GF-D8 (cell line): Measurements from ENCODE around the gene CCNL2.
A peak's percentile ranks its signal among the peaks of the same experiment; 100 is the strongest.
"Not testable (repeated sequence)": the region's sequence is repeated elsewhere in the genome, so short reads cannot be mapped to it uniquely, and the experiment has no call there.

Experiments
- DNase-seq: peaks from one replicate; lab custom pipeline; 2025; lab: John Stamatoyannopoulos, UW

Gene CCNL2

DNA sequence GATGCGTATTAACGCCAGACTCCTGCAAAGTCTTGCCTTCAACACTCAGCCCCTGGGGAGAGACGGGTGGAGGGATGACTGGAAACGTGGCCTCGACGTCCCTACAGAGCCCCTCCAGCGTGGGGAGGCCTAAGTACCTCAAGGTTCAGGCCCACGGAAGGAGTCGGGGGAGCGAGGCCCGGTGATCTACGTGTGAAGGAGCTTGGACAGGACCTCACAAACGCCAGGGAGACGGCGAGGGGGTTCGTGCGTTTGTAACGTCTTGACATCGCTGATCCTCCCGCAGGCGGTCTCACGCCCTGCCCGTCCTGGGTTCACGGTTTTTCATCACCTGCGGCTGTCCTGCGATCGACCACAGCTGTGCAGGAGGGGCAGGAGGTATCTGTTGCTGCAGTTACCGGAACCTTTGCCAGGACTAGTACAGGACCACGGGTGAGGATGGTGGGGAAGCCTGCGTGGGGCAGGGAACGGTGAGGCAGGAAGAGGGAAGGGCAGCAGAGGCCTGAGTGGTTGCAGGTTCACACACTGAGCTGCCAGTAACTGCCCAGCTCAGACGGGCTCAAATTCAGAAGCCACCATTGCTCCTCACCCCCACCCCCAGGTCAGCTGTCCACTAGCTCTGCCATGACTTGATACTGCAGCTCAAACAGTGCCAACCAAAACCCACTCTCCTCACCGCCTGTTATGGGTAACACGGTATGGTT is 889 bp upstream of the CCNL2 start:
- no peak for DNase-seq

DNA sequence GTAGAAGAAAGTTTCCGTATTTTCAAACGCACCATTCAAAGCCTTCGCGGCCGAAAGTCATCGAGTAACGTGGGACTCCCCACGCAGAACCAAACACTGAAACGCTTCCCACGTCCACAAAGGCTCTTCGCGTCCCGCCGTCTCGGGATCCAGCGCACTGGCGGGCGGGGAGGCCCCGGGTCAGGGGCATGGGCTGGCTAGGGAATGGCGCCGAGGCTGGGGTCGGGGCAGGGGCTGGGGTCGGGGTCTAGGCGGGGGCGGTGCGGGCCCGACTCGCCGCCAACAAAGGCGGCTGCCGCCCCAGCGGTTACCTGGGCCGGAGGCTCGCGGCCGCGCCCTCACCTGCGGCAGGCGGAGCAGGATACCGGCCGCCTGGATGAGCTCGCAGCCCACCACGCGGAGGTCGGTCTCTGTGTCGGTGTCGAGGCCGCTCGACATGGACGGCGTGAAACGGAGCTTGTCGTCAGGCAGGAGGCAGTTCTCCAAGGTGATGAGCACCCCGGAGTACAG is 403 bp downstream of the CCNL2 start:
- no peak for DNase-seq

DNA sequence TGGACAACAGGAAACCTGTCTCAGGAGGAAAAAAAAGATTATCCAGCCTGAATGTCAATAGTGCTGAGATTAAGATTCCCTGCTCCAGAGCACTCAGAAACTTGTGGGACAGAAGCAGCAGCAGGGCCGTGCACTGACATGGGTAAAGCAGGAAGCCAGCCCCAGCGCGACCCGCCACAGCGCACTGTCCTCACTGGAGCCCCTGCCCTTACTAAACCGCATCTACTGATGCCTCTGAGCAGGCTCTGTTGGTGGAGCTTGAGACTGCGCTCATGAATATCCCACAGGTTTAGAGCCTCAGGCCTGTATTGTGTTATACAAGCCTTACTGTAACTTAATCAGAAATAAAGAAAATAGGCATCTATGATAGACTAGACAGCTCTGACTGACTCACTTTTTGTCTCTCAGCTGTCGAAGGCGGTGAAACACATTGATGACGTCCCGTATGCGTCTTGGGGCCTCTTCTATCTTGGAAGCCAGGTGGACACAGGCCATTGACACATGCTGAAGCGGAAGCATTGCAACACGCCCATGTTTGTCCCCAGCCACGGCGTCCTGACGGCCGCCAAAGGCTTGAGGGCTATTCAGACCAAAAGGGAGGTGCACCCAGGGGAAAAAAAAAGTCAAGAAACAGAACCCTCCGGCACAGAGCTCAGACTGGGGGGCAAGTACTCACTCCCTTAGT is 1.2 kb downstream of the CCNL2 start:
- DNase-seq, result peak; percentile 12

DNA sequence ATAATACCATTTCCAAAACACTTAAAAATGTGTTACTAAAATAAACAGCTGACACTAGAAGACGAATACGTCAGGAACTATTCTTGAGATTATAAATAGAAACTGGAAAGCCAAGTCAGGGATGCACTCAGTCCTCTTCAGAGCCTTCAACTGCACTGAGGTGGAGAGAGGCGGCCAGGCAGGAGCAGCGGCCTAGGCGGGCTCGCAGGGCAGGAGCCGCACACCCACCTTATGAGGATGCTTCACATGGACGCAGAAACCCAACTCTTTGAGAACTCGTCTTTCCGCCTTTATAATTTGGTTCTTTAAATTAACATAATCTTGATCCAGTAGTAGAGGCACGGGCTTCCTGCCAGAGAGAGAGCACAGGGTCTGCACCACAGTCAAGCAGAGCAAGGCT is 4.0 kb downstream of the CCNL2 start:
- no peak for DNase-seq

DNA sequence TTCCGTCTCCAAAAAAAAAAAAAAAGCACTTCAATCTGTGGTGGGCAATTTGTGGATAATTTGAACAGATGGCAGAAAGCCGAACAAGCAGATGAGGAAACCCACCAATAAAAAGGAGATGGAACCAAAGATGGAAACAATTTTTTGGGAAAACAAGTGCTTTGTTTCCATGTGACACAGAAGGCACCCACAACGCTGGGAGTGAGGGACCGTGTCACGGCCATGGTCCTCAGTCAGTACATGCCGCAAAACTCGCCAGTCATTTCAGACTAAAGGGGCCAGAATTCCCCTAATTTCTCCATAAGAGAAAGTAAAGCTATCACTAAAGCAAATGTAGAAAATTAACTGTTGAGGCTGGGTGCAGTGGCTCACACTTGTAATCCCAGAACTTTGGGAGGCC is 5.0 kb downstream of the CCNL2 start:
- DNase-seq, result no peak

DNA sequence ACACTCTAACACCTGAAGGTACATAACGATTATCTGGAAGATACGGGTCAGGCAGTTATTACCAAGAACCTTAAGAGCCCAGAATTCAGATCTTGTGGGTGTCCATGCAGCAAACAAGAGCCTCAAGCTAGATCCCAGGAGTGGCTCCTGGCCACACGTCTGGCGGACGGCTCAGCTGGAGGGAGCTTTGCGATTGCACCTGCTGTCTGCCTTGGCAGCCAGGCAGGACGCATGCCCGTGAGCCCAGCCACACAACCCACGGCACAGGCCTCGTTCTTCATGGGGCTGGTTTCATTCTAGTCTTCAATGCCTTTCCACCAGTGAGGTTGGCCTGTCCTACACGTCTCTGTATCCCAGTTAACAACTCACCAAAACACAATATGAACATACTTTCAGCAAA is 5.7 kb downstream of the CCNL2 start:
- no peak for DNase-seq

DNA sequence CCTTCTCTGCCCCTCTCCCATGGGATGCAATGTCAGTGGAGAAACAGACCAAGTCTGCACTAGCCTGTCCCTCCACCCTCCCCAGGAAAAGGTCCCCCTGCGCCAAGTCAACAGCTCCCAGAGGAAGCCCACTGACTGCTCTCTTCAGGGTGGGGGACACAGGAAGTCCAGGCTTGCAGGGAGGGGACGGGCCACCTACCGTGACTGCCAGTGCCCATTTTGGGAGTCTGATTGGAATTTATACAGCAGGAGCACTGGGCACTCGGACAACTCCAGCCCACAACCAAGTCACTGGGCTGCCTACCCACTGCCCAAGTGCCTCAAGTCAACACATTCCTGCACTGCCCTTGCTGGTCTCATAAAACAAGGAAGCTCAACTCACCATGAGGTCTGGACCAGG is 6.1 kb downstream of the CCNL2 start:
- DNase-seq, result no peak

DNA sequence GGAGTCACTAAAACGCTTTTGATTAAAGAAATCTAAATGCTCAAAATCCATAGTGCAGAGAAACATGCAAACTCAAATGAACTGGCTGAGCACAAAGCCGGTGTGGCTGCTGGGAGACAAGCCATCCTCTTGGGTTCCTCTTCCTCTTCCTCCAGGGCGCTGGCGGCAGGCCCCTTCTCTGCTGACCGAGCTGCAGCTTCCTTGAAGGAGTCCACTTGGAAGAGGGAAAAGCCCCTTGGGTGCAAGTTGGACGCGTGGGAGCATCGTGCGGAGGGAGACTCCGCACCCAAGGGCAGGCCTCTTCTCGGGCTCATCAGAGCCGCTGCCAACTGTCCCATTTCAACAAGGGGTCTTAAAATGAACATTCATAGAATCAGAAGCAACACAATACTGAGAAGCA is 7.9 kb downstream of the CCNL2 start:
- DNase-seq, result no peak

DNA sequence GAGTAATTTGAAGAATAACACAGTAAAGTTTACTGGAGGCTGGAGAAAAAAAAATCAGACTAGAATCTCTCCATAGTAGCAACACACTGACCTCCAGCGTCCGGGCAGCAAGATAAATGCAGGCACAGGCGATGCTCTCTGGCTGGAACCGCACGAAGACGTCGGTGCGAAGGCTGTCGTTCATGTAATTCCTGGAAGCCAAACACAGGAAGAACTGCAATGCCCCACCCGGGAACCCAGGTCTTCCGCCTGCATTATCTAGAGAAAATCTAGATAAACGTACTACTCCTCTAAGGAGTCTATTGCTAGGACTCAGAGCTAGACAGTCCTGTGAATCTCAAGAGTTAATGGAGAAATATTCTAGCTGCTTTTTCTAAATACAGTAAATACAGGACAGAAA is 8.5 kb downstream of the CCNL2 start:
- DNase-seq, result no peak

DNA sequence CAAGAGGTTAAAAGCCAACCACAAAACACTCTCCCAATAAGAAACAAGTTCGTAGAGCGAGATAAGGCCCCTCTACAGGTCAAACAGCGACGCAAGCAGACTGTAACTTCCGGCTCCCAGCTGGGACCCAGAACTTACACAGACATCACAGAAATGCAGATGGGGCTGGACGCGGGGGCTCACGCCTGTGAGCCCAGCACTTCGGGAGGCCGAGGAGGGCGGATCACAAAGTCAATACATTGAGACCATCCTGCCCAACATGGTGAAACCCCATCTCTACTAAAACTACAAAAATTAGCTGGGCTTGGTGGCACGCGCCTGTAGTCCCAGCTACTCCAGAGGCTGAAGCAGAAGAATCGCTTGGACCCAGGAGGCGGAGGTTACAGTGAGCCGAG is 11.1 kb downstream of the CCNL2 start:
- DNase-seq, result no peak

DNA sequence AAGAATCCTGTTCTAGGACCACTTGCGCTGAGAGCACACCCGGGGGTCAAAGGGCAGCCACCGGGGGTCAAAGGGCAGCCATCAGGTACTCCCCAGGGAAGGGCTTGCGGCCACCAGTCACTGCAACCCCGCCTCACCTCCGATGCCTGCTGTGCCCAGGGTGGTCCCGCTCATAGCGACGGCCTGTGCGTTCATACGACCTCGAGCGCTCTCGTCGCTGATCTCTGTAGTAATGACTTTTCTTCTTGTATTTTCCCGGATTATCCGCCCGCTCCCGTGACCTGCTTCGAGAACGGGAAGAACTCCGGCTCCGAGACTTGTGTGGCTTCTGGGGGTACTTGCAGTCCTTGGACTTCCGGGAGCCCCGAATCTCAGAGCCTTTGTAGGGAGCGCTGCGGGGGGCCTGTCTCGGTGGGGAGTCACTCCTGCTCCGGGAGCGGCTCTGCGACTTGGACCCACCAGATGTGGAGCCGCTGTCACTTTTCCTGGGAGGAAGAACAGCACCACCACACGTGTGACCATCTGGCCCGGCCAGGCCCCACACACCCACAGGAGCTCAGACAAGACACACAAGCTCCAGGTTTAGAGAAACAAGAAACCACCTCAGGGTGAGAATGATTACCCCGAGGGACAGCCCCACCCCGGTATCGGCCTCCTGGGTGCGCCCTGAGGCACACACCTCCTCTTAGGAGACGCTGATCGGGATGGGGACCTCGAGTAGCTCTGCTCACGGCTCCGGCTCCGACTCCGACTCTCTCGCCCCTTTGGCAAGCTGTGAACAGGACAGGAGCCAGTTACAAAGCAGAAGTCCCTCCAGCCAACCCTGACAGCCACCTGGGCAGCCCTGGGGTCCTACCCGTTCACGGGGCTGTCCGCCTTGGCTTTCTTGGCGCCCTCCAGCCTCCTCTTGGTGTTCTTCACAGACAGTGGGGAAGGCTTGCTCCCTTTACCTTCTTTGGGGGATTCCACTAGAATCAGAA is 11.7 kb downstream of the CCNL2 start:
- no peak for DNase-seq

DNA sequence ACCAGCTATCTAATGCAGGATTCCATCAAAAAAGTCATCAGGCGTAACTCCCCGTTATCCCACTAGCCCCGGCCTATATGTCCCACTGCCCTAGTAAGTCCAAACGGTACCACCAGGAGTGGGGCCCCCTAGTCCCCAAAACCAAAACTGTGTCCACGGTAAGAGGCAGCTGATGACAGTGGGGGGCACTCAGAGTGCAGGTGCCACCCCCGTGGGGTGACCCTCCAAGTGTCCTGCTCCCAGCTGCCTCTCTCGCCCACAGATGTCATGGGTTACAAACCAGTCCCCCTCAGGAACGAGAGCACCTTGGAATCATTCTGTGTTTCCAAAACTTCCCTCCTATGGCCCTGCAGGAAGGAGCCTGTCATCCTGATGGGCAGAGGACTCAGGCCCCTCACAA is 13.2 kb downstream of the CCNL2 start:
- no peak for DNase-seq

DNA sequence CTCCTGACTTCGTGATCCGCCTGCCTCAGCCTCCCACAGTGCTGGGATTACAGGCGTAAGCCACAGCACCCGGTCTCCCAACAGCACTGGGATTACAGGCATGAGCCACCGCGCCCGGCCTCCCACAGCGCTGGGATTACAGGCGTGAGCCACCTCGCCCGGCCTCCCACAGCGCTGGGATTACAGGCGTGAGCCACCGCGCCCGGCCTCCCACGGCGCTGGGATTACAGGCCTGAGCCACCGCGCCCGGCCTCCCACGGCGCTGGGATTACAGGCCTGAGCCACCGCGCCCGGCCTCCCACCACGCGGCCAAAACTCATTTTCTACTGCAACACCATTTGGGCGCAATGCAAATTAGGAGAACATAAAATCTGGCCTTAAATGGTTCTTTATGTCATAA is 13.8 kb downstream of the CCNL2 start:
- not testable (repeated sequence) for DNase-seq

DNA sequence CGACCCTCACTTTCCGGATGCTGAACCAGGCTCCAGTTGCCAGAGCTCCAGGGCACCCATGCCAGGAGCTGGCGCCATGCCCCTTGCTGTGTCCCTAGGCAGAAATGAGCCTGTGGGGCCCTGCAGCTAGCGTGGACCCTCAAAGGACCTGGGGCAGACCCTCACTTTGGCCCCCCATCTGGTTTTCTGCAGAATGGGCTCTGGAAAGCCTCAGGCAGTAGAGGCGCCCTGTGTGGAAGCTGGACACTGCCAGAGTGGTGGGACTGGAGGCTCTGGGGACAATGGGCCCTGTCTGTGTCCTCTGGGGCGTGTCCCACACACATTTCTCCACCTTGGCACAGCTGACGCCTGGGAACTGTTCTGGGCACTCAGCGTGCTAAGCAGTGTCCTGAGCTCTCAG is 17.8 kb downstream of the CCNL2 start:
- no peak for DNase-seq

DNA sequence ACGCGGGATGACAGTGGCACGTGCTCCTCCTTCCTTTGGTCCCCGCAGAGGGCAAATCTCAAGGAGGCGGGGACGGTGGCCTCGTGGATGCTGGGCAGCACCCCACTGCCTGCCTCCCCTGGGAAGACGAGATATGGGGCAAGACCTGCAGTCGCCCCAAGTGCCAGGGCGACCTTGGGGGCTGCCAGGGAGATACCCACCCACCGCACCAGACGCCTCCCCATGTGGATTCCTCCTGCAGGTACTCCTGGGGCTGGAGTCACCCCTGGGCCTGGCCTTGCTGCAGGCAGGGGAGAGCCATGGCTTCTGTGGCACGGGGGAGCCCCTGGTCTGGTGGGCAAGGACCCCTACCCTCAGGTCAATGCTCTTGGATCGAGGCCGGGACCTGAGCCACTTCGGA is 18.3 kb downstream of the CCNL2 start:
- DNase-seq, result no peak

DNA sequence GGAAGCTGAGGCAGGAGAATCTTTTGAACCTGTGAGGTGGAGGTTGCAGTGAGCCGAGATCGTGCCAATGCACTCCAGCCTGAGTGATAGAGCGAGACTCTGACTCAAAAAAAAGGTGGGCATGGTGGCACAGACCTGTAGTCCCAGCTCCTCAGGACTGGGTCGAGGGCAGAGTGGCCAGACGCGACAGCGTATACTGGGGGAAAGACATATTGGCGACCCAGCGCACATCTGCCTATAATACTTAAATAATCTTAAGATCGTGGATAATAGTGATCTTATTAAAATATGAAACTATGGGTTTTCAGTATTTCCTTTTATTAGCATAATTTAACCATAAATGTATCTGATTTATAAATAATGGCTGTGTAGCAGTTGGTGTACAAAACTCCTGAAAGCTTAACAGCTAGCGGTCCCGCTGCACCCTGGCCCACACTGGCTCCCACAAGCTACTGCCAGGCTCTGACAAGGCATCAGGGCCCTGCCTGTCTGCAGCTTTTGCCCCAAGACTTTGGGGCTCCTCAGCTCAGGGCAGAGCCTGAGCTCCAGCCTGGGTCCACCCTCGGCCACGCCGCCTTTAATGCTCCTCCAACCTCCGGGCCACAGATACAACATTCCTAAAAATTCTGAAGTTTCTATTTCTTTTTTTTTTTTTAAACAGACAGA is 21.5 kb downstream of the CCNL2 start:
- no peak for DNase-seq

DNA sequence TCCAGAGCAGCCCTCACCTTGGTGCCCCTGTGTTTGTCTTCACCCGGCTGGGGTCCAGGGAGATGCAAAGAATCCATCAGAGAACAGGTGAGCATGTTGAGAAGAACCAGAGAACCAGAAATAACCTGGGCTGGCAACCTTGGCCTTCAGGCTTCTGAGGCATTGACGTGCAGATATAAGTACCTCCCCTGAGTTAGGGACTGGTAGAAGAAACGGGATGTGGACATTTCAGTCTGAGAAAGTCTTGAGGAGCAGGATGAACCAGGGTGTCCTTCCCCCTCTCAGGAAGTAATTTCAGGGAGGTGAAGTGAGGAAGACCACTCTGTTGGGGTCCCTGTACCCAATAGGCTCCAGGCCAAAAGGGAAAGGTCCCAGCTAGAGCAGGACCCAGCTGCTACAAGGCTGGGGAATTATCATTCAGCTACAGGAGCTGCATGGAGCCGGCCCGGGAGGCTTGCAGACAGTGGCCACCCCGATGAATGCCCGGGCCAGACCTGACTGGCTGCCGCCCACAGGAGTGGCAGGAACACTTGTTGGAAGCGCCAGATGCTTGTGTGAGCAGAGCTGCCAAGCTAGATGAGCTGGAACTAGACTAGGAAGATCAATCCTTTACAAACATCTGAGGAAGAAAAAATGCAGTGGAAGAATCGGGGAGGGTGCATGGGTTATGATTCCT is 22.4 kb downstream of the CCNL2 start:
- DNase-seq, result no peak

DNA sequence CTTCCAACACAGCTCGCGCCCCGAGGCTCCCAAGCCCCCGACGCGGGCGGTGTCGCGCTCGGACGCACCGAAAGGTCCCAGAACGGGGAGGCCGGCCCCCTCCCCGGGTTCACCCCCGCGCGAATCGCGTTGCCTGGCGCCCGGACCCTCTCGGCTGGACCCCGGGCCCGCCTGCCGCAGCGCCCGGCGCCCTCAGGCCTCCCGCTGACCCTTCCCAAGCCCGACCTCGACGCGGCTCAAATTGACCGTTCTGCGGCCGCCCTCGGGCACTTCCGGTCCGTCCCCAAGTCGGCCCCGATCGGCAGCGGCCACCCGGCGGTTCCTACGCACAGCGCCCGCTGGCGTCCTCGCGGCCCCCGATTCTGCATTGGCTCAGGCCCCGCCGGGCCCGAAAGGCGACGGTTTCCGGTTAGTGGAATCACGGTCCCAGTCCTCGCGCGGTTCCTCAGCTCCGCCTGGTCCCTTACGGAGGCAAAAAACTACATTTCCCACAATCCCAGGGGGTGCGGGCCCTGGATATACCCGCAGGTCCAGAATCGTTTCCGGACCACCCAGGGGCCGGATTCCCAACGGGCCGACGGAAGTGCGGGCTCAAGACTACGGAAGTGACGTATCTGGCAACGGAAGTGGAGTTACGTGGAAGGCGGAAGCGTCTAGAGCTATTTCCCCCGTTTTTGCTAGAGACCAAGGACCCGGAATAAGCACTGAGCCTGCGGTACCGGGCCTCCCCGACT is 24.0 kb downstream of the CCNL2 start, which contains the start of gene AURKAIP1:
AURKAIP1 (minus strand) TSS at position 279 of the 734 bp plus-strand sequence. CDS start 451 bp downstream, outside the sequence.
- DNase-seq, result peak; percentile 97

DNA sequence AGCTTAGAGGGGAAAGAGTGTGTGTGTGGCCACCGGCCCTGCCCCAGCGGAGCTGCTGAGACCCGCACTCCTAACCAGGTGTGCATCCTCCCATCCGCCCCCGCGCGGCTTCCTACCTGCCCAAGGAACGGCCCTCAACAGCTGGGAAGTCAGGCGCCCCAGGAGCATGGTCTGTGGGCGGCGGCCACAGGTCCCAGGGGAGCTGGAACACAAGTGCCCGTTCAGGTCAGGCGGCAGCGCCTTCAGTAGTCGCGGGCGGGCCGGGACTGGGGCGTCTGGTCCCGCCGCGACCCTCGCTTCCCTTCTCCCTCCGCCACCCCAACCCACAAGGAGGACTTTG is 24.6 kb downstream of the CCNL2 start:
- DNase-seq, result no peak

DNA sequence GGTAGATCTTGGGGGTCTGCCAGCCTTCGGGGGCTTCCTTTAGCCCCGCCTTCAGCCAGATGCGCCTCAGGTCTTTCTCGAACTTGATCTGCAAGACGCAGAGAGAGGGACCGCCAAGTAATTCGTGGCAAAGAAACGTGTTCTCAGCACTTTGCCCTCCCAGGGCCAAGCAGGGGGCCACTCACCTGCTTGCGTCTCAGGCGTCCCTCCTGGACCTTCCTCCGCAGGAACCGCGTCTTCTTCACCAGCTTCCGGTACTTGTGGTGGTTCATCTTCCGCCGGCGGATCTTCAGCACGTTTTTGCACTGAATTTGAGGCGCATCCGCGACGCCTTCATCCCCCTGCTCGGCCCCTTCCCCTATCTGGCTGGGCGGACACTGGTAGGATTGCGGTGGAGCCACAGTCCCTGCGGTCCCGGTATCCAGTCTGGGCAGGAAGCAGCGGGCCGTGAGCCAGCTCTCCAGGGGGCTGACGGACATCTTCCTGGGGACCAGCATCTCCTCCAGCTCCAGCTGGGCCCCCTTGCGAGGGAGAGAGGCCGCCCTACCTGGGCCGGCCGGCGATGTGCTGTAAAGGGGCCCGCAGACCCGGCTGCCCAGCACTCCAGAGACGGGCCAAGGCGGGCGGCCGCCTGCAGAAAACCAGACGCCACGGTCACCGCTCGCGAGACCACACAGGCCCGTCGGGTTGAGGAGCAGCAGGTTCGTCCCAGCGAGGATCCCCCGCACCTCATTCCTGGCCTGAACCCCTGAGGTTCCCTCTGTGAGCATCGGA is 25.1 kb downstream of the CCNL2 start:
- DNase-seq, result no peak
